Naive B cell (primary cell): Measurements from ENCODE around the gene GRHL1. TPM values are rescaled to one million over a fixed set of nuclear protein-coding genes. Genes with fewer than 3 reads are reported as not detected.
"Not testable (repeated sequence)": the region's sequence is repeated elsewhere in the genome, so short reads cannot be mapped to it uniquely, and the experiment has no call there.

Source experiments
- ATAC-seq, 2 donors: fragments of 150-1000 bp; cut with Tn5 transposase; 2 replicates each; pipeline ENCODE4 v1.10.0; 2021; ENCODE audit warnings: low read depth in 2 of 2, mild to moderate bottlenecking in 2 of 2, moderate library complexity in 2 of 2
- DNase-seq: peaks from one replicate; pipeline ENCODE4 v3.0.0; 2022
- H3K27ac Mint-ChIP-seq, 6 donors: one replicate each; pipeline ENCODE4 v1.8.0; 2020 to 2022; ENCODE audit warnings: mild to moderate bottlenecking in 6 of 6, mixed read lengths in 6 of 6, moderate library complexity in 5 of 6, inconsistent platforms in 2 of 6
- H3K27me3 Mint-ChIP-seq, 3 donors: one replicate each; pipeline ENCODE4 v1.8.0; 2021 to 2022; ENCODE audit warnings: mixed read lengths in 3 of 3, mild to moderate bottlenecking in 1 of 3
- H3K36me3 Mint-ChIP-seq, 2 donors: one replicate each; pipeline ENCODE4 v1.8.0; 2020 to 2022; ENCODE audit warnings: mixed read lengths in 2 of 2, inconsistent platforms in 1 of 2, mild to moderate bottlenecking in 1 of 2
- H3K4me1 Mint-ChIP-seq, 3 donors: one replicate each; pipeline ENCODE4 v1.8.0; 2020 to 2022; ENCODE audit warnings: mixed read lengths in 3 of 3, inconsistent platforms in 1 of 3, mild to moderate bottlenecking in 1 of 3, moderate library complexity in 1 of 3
- H3K4me3 Mint-ChIP-seq, 8 donors: one replicate each; pipeline ENCODE4 v1.8.0; 2020 to 2022; ENCODE audit warnings: mild to moderate bottlenecking in 8 of 8, mixed read lengths in 8 of 8, moderate library complexity in 8 of 8, inconsistent platforms in 2 of 8
- H3K9me3 Mint-ChIP-seq, 7 donors: one replicate each; pipeline ENCODE4 v1.8.0; 2020 to 2022; ENCODE audit warnings: mixed read lengths in 7 of 7, mild to moderate bottlenecking in 5 of 7, inconsistent platforms in 2 of 7, moderate library complexity in 1 of 7
- polyA plus RNA-seq, 6 donors: library from polyadenylated mRNA; unstranded; fragments of 300-500 nt; fragmentation: Illumina TruSeq; gene quantifications; one replicate each; pipeline ENCODE4 v1.2.3, GENCODE V29; 2021; ENCODE audit warnings: low read depth in 6 of 6

Gene GRHL1
- polyA plus RNA-seq, 6 donors from 2014 or later, result 0.09 to 0.89 (median 0.41) TPM; not detected in 1

DNA sequence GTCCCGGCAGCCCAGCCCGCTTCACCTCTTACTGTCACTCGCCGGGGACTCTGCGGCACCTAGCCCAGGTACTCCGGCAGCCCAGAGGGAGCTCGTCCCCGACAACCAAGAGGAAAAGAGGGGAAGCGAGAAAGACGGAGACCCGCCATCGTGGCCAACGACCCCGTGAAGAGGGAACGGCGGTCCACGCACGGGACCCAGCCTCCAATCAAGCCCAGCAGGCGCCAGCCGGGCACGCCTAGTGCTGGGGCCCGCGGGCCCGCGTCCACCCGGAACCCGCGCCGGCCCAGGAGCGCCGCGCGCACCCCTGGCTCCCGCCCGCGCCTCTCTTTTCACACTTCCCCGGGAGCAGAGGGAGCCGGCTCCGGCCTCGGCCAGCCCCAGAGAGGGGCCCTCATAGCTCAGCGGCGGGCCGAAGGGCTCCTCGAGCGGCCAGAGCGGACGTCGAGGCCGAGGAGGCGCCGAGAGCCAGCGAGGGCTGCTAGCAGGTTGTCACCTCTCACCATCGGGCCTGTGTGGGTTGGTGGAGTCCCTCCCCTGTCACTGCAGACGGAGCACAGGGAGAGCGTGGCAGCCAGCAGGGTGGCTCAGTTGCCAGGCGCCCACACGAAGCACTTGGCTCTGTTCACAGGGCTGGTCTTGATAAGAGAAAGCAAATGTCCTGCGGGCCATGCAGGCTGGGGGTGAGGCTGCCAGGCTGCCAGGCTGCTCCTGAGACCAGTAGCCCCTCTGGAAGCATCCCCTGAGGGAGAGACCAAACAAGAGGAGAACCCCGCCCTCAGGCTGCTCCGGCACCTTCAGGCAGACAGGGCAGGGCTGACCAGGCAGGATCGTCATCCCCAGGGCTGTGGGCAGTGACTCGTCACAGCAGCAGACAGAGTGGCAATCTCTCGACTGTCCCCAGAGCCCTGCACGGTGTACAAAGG is 55.0 kb downstream of the GRHL1 start:
- Mint-ChIP-seq H3K27me3 (peaks cover 8 to 48% (median 15%) of the 10 kb centered on the region in 3 donors), H3K27ac (no peak overlapping the region), H3K4me1 (no peaks in the 10 kb centered on the region), H3K36me3 (no peaks in the 10 kb centered on the region), H3K9me3 (peaks cover 0 to 3% (median 0%) of the 10 kb centered on the region in 7 donors), H3K4me3 (no peak overlapping the region)
- DNase-seq, result no peak
- ATAC-seq, result peak in 1 of 2 donors; percentile 35

DNA sequence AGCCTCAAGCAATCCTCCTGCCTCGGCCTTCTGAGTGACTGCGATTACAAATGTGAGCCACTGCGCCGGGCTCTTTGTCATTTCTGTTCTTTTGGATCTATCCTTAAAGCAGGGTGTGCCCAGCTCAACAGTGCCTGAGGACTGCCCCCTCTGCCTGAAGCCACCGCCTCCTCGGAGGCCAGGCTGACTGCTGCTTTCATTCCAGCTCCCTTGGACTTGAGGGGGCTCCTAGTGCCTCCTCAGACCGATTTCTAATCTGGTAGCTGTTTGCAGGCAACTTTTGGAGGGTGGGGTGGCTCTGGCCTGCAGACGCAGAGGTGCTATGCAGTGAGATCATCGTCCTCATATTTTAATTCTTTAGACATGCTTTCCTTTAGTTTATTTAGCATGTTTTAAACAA is 55.9 kb downstream of the GRHL1 start:
- Mint-ChIP-seq H3K36me3 (no peaks in the 10 kb centered on the region), H3K9me3 (peaks cover 0 to 3% (median 0%) of the 10 kb centered on the region in 7 donors), H3K4me3 (peak overlapping the region in 1 of 8 donors; percentile 34), H3K4me1 (no peaks in the 10 kb centered on the region), H3K27me3 (peaks cover 8 to 48% (median 15%) of the 10 kb centered on the region in 3 donors), H3K27ac (no peak overlapping the region)
- DNase-seq (no peak), ATAC-seq (no peak)

DNA sequence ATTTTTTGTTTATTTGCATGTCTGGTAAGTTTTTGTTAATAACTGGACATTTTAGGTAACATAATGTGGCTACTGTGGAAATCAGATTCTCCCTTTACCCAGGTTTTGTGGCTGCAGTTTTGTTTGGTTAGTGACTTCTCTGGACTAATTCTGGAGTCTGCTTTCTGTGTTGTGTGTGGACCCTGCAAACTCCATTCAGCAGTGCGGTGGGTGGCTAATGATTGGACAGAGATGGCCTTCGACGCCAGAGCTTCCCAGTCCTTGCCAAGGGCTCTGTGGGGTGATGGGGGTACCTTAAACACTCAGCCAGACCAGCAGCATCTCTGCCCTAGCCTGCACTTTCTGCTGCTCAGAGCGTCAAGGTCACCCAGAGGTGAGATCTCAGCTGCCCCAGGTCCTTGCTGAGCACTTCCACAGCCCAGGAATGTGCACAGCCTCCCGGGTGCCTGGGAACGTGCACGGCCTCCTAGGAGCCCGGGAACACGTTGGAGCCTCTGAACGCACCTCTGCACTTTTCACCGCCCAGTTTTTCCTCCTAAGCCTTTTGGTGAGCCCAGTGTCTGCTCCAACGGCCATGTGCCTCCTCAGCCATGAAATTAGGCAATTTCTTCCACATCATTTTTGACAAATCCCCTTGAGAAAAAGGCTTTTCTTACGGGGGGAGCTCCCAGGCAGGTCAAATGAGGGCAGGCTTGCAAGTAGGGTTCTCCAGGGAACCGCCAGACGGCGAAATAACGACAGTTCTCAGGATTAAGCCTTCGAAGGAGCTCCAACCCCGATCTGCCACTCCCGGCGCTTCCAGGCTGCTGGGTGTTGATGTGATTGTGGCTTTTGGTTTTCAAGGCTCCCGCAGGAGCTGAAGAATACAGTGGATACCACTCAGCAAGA is 56.7 kb downstream of the GRHL1 start:
- H3K27ac Mint-ChIP-seq, result no peak overlapping the region

DNA sequence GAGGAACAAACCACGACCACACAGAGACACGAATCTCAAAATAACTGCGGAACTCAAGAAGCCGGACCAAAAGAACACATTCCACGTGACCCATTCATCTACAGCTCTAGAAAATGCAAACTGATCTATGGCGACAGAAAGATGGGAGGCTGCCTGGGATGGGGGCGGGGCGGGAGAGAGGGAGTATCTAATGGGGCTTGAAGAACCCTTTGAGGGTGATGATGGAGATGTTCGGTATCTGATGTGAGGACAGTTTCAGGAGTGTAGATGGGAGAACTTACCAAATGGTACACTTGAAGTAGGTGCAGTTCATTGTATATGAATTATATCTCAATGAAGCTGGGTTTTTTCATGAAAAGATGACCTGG is 57.3 kb downstream of the GRHL1 start:
- DNase-seq (no peak), ATAC-seq (no peak)
- Mint-ChIP-seq H3K36me3 (no peaks in the 10 kb centered on the region), H3K27me3 (peaks cover 8 to 48% (median 14%) of the 10 kb centered on the region in 3 donors), H3K4me1 (no peaks in the 10 kb centered on the region), H3K4me3 (no peak overlapping the region), H3K9me3 (peaks cover 0 to 3% (median 0%) of the 10 kb centered on the region in 7 donors), H3K27ac (no peak overlapping the region)

More for the DNA sequence above, 56.7 kb downstream of the GRHL1 start:
- no peak for ATAC-seq
- H3K4me1 Mint-ChIP-seq, result no peaks in the 10 kb centered on the region
- H3K4me3 Mint-ChIP-seq, result no peak overlapping the region
- peaks cover 8 to 48% (median 15%) of the 10 kb centered on the region in 3 donors for H3K27me3 Mint-ChIP-seq
- peaks cover 0 to 3% (median 0%) of the 10 kb centered on the region in 7 donors for H3K9me3 Mint-ChIP-seq
- DNase-seq, result no peak
- no peaks in the 10 kb centered on the region for H3K36me3 Mint-ChIP-seq

DNA sequence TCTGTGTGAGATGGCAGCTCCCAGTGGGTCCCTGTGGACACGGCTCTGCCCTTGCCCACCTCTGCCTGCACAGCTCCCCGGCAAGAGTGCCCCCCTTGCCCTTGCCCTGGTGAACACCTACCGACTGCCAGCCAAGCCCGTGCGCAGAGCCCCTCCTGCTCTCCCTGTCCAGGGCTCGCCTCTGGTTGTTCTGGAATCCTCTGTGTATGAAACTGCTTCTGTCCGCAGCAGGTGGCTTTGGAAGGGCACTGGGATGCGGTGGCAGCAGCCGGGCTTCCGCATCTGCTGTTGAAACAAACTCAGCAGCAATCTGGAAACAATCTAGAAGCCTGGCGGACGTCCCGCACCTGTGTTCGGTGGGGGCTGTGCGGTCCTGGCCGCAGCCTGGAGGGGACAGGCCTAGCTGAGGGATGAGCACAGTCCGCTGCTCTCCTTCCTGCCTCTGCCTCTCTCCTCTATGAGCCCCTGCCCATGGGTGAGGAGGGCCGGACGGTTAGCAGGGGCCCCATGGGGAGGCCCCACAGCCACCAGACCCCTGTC is 57.8 kb downstream of the GRHL1 start:
- H3K4me3 Mint-ChIP-seq, result no peak overlapping the region
- ATAC-seq, result no peak
- H3K4me1 Mint-ChIP-seq, result no peaks in the 10 kb centered on the region
- H3K27ac Mint-ChIP-seq, result no peak overlapping the region
- H3K27me3 Mint-ChIP-seq, result peaks cover 8 to 48% (median 9%) of the 10 kb centered on the region in 3 donors
- DNase-seq, result no peak
- H3K36me3 Mint-ChIP-seq, result no peaks in the 10 kb centered on the region
- peaks cover 0 to 3% (median 0%) of the 10 kb centered on the region in 7 donors for H3K9me3 Mint-ChIP-seq

DNA sequence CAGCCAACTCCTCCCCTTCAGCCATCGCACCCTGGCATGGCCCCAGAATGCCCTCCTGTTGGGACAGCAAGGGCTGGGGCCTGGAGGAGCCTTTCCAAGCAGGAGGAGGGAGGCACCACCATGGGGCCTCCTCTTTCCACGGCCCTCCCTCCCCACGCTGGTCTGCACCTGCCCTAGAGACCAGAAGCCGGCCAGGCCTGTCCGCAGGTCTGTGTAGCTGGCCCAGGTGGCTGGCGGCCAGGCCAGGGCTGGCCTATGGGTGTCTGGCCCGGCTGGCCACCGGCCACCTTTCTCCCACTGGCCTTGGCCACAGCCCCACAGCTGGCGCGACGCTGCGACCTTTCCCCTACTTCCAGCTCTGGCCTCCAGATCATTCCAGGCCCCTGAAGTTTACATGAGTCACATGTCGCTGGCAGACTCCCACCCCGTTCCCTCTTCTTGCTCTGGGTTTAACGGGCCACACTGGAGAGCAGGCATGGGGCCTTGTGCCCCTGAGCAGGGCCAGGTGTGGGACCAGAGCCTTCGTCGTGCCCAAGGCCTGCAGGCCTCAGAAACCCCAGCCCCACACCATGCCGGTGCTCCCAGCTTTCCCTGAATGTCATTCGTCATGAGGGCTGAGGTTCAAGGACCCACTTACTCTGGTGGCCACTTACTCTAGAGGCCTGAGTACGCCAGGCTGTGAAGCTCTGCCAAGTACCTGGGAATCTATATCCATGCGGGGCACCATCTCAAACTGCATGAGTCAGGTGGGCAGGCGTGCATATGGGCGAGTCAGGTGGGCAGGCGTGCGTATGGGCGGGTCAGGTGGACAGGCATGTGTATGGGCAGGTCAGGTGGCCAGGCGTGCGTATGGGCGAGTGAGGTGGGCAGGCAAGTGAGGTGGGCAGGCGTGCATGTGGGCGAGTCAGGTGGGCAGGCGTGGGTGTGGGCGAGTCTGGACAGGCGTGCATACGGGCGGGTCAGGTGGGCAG is 58.6 kb downstream of the GRHL1 start:
- H3K36me3 Mint-ChIP-seq, result no peaks in the 10 kb centered on the region

DNA sequence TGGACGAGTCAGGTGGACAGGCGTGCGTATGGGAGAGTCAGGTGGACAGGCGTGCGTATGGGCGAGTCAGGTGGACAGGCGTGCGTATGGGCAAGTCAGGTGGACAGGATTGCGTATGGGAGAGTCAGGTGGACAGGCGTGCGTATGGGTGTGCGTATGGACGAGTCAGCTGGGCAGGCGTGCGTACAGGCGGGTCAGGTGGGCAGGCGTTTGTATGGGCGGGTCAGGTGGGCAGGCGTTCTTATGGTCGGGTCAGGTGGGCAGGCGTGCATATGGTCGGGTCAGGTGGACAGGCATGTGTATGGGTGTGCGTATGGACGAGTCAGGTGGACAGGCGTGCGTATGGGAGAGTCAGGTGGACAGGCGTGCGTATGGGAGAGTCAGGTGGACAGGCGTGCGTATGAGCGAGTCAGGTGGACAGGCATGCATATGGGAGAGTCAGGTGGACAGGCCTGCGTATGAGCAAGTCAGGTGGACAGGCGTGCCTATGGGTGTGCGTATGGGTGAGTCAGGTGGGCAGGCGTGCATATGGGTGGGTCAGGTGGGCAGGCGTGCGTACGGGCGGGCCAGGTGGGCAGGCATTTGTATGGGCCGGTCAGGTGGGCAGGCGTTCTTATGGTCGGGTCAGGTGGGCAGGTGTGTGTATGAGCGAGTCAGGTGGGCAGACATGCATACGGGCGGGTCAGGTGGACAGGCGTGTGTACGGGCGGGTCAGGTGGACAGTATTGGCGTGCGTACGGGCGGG is 59.5 kb downstream of the GRHL1 start:
- H3K9me3 Mint-ChIP-seq, H3K36me3 Mint-ChIP-seq, DNase-seq, H3K4me1 Mint-ChIP-seq, H3K27ac Mint-ChIP-seq, ATAC-seq, H3K4me3 Mint-ChIP-seq: not testable (repeated sequence)
- H3K27me3 Mint-ChIP-seq, result peaks cover 5 to 34% (median 8%) of the 10 kb centered on the region in 3 donors

More for the DNA sequence above, 58.6 kb downstream of the GRHL1 start:
- DNase-seq (no peak), ATAC-seq (no peak)
- H3K4me3 Mint-ChIP-seq, result no peak overlapping the region
- no peak overlapping the region for H3K27ac Mint-ChIP-seq
- peaks cover 5 to 43% (median 8%) of the 10 kb centered on the region in 3 donors for H3K27me3 Mint-ChIP-seq
- H3K9me3 Mint-ChIP-seq, result peaks cover 0 to 3% (median 0%) of the 10 kb centered on the region in 7 donors
- H3K4me1 Mint-ChIP-seq, result no peaks in the 10 kb centered on the region

DNA sequence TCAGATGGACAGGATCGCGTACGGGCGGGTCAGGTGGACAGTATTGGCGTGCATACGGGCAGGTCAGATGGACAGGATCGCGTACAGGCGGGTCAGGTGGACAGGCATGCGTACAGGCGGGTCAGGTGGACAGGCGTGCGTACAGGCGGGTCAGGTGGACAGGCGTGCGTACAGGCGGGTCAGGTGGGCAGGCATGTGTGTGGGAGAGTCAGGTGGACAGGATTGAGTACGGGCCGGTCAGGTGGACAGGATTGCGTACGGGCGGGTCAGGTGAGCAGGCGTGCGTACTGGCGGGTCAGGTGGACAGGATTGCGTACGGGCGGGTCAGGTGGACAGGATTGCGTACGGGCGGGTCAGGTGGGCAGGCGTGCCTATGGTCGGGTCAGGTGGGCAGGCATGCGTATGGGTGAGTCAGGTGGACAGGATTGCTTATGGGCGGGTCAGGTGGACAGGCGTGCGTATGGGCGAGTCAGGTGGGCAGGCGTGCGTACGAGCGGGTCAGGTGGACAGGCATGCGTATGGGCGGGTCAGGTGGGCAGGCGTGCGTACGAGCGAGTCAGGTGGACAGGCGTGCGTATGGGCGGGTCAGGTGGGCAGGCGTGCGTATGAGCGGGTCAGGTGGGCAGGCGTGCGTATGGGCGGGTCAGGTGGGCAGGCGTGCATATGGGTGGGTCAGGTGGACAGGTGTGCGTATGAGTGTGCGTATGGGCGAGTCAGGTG is 60.3 kb downstream of the GRHL1 start:
- H3K4me3 Mint-ChIP-seq, H3K4me1 Mint-ChIP-seq, DNase-seq, H3K9me3 Mint-ChIP-seq, H3K36me3 Mint-ChIP-seq, H3K27ac Mint-ChIP-seq, ATAC-seq: not testable (repeated sequence)
- H3K27me3 Mint-ChIP-seq, result peaks cover 5 to 32% (median 10%) of the 10 kb centered on the region in 3 donors

DNA sequence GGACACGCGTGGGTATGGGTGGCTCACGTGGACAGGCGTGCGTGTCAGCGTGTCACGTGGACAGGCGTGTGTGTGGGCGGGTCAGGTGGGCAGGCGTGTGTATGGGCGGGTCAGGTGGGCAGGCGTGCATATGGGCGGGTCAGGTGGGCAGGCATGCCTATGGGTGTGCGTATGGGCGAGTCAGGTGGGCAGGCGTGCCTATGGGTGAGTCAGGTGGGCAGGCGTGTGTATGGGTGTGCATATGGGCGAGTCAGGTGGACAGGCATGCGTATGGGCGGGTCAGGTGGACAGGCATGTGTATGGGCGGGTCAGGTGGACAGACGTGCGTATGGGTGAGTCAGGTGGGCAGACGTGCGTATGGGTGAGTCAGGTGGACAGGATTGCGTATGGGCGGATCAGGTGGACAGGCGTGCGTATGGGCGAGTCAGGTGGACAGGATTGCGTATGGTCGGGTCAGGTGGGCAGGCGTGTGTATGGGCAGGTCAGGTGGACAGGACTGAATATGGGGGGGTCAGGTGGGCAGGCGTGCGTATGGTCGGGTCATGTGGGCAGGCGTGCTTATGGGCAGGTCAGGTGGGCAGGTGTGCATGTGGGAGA is 61.0 kb downstream of the GRHL1 start:
- peaks cover 3 to 26% (median 13%) of the 10 kb centered on the region in 3 donors for H3K27me3 Mint-ChIP-seq
- H3K4me3 Mint-ChIP-seq, H3K27ac Mint-ChIP-seq, H3K4me1 Mint-ChIP-seq, H3K36me3 Mint-ChIP-seq, DNase-seq, ATAC-seq, H3K9me3 Mint-ChIP-seq: not testable (repeated sequence)

DNA sequence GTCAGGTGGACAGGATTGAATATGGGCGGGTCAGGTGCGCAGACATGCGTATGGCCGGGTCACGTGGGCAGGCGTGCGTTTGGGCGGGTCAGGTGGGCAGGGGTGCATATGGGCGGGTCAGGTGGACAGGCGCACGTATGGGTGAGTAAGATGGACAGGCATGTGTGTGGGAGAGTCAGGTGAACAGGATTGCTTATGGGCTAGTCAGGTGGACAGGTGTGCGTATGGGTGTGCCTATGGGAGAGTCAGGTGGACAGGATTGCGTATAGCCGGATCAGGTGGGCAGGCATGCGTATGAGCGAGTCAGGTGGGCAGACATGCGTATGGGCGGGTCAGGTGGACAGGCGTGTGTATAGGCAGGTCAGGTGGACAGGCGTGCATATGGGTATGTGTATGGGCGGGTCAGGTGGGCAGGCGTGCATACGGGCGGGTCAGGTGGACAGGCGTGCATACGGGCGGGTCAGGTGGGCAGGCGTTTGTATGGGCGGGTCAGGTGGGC is 61.5 kb downstream of the GRHL1 start:
- DNase-seq (no peak), ATAC-seq (no peak)
- no peak overlapping the region for H3K4me3 Mint-ChIP-seq
- H3K27me3 Mint-ChIP-seq, result peaks cover 0 to 20% (median 13%) of the 10 kb centered on the region in 3 donors
- peaks cover 0 to 15% (median 3%) of the 10 kb centered on the region in 7 donors for H3K9me3 Mint-ChIP-seq
- no peaks in the 10 kb centered on the region for H3K4me1 Mint-ChIP-seq
- H3K27ac Mint-ChIP-seq, result no peak overlapping the region
- no peaks in the 10 kb centered on the region for H3K36me3 Mint-ChIP-seq
